HG03460 (cell line): ENCODE data around the gene COX6B1.
"Not testable (repeated sequence)": the region's sequence is repeated elsewhere in the genome, so short reads cannot be mapped to it uniquely, and the experiment has no call there.

Experiments
- ATAC-seq: cut with Tn5 transposase; IDR thresholded peaks from one replicate; pipeline ENCODE4 v1.9.1; 2021; ENCODE audit not compliant: unreplicated experiment

COX6B1 gene

GRCh38 chr19:35665157-35665556 is 17.0 kb downstream of the COX6B1 start:
- ATAC-seq: no peak

GRCh38 chr19:35665604-35666003 is 17.5 kb downstream of the COX6B1 start:
- ATAC-seq: no peak

GRCh38 chr19:35666251-35666913 is 18.3 kb downstream of the COX6B1 start, which contains the start of gene UPK1A:
Gene UPK1A, plus strand, starts transcription at chr19:35666517. Its CDS starts 296 bp downstream, at chr19:35666813.
- ATAC-seq: no peak

GRCh38 chr19:35669566-35669965 is 21.4 kb downstream of the COX6B1 start:
- no peak for ATAC-seq

GRCh38 chr19:35669974-35670373 is 21.9 kb downstream of the COX6B1 start:
- no peak for ATAC-seq

GRCh38 chr19:35670686-35671085 is 22.6 kb downstream of the COX6B1 start:
- no peak for ATAC-seq

- no peak for ATAC-seq
Observed at GRCh38 chr19:35671818-35672217, 23.7 kb downstream of the COX6B1 start.

- no peak for ATAC-seq
Observed at GRCh38 chr19:35673121-35673804, 25.1 kb downstream of the COX6B1 start.

- no peak for ATAC-seq
Observed at GRCh38 chr19:35675589-35676140, 27.5 kb downstream of the COX6B1 start.

GRCh38 chr19:35689836-35690235 is 41.7 kb downstream of the COX6B1 start:
- ATAC-seq: no peak

GRCh38 chr19:35691106-35691505 is 43.0 kb downstream of the COX6B1 start:
- ATAC-seq: not testable (repeated sequence)

- no peak for ATAC-seq
Observed at GRCh38 chr19:35692010-35692409, 43.9 kb downstream of the COX6B1 start.

GRCh38 chr19:35693422-35693821 is 45.3 kb downstream of the COX6B1 start:
- peak; percentile 35 for ATAC-seq

- ATAC-seq: peak; percentile 60
Observed at GRCh38 chr19:35693835-35694599, 45.9 kb downstream of the COX6B1 start.

- ATAC-seq: no peak
Observed at GRCh38 chr19:35695895-35696422, 47.8 kb downstream of the COX6B1 start.

- no peak for ATAC-seq
Observed at GRCh38 chr19:35696835-35697234, 48.7 kb downstream of the COX6B1 start.

- peak; percentile 90 for ATAC-seq
Observed at GRCh38 chr19:35702223-35703012, 54.3 kb downstream of the COX6B1 start.

GRCh38 chr19:35703343-35703742 is 55.2 kb downstream of the COX6B1 start:
- no peak for ATAC-seq

- ATAC-seq: no peak
Observed at GRCh38 chr19:35704218-35704617, 56.1 kb downstream of the COX6B1 start, which contains the start of gene ZBTB32. Gene ZBTB32, plus strand, starts transcription at chr19:35704558. Its CDS starts 10,069 bp downstream, at chr19:35714627.
